Thyroid gland (tissue), 4 donors: Measurements from ENCODE around the gene TSPAN7.

Experiments used
- POLR2A ChIP-seq, 2 donors: fragments of 450-650 bp; IDR thresholded peaks; one replicate each; pipeline ENCODE4 v1.6.1; 2017; ENCODE audit warnings: antibody characterized with exemption in 2 of 2, mild to moderate bottlenecking in 2 of 2, moderate library complexity in 1 of 2
- TF ChIP-seq, protein P1 (sequence below), 6 experiments: fragments of 200-600 bp in 3 of 6; fragments of 450-650 bp in 3 of 6; sonication (generic) in 3 of 6; IDR thresholded peaks; one replicate each; pipeline ENCODE4 v1.5.1; 2016 to 2019; ENCODE audit warnings: antibody characterized with exemption in 6 of 6, mild to moderate bottlenecking in 2 of 6, inconsistent platforms in 1 of 6, moderate library complexity in 1 of 6

DNA sequence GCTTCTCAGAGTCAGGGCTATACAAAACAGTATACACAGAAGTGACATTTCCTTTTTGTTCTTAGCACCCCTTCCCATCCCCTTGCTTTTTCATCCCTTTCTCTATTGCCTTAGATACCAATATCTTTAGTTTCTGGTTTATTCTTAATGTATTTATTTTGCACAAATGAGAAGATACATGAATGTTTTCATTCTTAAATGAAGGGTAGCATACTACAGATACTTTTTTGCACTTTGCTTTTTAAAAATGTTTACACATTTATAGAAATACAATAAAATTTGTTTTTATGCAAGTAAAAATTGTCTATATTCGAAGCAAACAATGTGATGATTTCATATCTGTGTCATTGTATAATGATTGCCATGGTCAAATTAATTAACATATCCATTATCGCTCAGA, 33.1 kb downstream of the TSPAN7 start:
- TF ChIP-seq POLR2A (IDR thresholded peaks at IDR 0.05) = no peak
- TF ChIP-seq, protein P1, sequence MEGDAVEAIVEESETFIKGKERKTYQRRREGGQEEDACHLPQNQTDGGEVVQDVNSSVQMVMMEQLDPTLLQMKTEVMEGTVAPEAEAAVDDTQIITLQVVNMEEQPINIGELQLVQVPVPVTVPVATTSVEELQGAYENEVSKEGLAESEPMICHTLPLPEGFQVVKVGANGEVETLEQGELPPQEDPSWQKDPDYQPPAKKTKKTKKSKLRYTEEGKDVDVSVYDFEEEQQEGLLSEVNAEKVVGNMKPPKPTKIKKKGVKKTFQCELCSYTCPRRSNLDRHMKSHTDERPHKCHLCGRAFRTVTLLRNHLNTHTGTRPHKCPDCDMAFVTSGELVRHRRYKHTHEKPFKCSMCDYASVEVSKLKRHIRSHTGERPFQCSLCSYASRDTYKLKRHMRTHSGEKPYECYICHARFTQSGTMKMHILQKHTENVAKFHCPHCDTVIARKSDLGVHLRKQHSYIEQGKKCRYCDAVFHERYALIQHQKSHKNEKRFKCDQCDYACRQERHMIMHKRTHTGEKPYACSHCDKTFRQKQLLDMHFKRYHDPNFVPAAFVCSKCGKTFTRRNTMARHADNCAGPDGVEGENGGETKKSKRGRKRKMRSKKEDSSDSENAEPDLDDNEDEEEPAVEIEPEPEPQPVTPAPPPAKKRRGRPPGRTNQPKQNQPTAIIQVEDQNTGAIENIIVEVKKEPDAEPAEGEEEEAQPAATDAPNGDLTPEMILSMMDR (IDR thresholded peaks at IDR 0.05) = no peak
